UCSD-AML1 (cell line): ENCODE data around the gene NOXO1.

Experiments used
- DNase-seq: peaks from one replicate; lab custom pipeline; 2025; ENCODE audit not compliant: unreplicated experiment; lab: John Stamatoyannopoulos, UW

The NOXO1 gene

GRCh38 chr16:1981398-1981836, at the start of gene NOXO1:
TSS of gene NOXO1 (minus strand) at chr16:1981469. CDS start at chr16:1981179, 290 bp downstream.
- DNase-seq = no peak

- DNase-seq = no peak
These were observed 48.8 kb upstream of the NOXO1 start for GRCh38 chr16:2030036-2030435.

GRCh38 chr16:2029350-2029749, 48.1 kb upstream of the NOXO1 start:
- no peak for DNase-seq

- DNase-seq = no peak
These were observed 47.5 kb upstream of the NOXO1 start for GRCh38 chr16:2028620-2029220.

GRCh38 chr16:2028146-2028545, 46.9 kb upstream of the NOXO1 start:
- no peak for DNase-seq

GRCh38 chr16:2027024-2028010, 46.0 kb upstream of the NOXO1 start:
- peak; percentile 50 for DNase-seq

- DNase-seq = peak; percentile 52
These were observed 45.3 kb upstream of the NOXO1 start, which contains the start of gene NHERF2 for GRCh38 chr16:2026461-2027023. TSS of gene NHERF2 (plus strand) at chr16:2026902. CDS start at chr16:2027006, 104 bp downstream.

GRCh38 chr16:2025878-2026460, 44.7 kb upstream of the NOXO1 start:
- DNase-seq = no peak

GRCh38 chr16:2025251-2025650, 44.0 kb upstream of the NOXO1 start:
- DNase-seq = no peak

- no peak for DNase-seq
These were observed 42.8 kb upstream of the NOXO1 start for GRCh38 chr16:2024032-2024420.

- DNase-seq = peak; percentile 96
These were observed 42.1 kb upstream of the NOXO1 start for GRCh38 chr16:2023092-2024031.

- DNase-seq = peak; percentile 74
These were observed 41.4 kb upstream of the NOXO1 start for GRCh38 chr16:2022723-2023091.

GRCh38 chr16:2019921-2020831, 38.9 kb upstream of the NOXO1 start:
- DNase-seq = no peak

GRCh38 chr16:2019518-2019920, 38.2 kb upstream of the NOXO1 start, which contains the start of gene NPW:
TSS of gene NPW (plus strand) at chr16:2019785.
- DNase-seq = no peak

- no peak for DNase-seq
These were observed 35.2 kb upstream of the NOXO1 start for GRCh38 chr16:2016407-2016922.

GRCh38 chr16:2015947-2016208, 34.6 kb upstream of the NOXO1 start:
- no peak for DNase-seq

GRCh38 chr16:2015117-2015946, 34.1 kb upstream of the NOXO1 start:
- no peak for DNase-seq

GRCh38 chr16:2013527-2013926, 32.3 kb upstream of the NOXO1 start:
- DNase-seq = no peak
